HG03196 (cell line): ENCODE measurements around the gene PIEZO1.

ENCODE experiments used
- ATAC-seq: cut with Tn5 transposase; IDR thresholded peaks from one replicate; pipeline ENCODE4 v1.9.1; 2021; ENCODE audit not compliant: unreplicated experiment

Gene PIEZO1

GRCh38 chr16:88816736-88817535 lies 31.9 kb upstream of the PIEZO1 start:
- ATAC-seq = no peak

- ATAC-seq = no peak
Observed at GRCh38 chr16:88815901-88816589, 31.0 kb upstream of the PIEZO1 start.

DNA sequence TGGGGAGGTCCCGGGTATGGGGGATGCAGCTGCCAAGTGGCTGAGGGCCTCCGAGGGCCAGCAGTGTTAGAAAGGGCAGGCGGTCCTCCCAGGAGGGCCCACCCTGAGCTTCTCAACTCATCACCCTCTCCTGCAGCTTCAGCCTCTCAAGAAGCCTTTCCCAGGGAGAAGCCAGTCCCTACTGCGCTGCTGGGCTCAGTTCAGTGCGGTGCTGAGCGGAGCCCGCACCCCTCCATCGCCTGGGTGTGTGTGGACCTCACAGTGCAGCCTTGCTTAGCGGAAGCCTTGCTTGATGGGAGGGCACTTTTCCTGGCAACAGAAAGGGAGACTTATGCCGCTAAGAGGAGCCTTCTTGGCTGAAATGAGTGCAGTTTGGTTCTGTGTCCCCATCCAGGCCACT lies 30.2 kb upstream of the PIEZO1 start:
- no peak for ATAC-seq

GRCh38 chr16:88814144-88814502 lies 29.1 kb upstream of the PIEZO1 start:
- ATAC-seq = no peak

DNA sequence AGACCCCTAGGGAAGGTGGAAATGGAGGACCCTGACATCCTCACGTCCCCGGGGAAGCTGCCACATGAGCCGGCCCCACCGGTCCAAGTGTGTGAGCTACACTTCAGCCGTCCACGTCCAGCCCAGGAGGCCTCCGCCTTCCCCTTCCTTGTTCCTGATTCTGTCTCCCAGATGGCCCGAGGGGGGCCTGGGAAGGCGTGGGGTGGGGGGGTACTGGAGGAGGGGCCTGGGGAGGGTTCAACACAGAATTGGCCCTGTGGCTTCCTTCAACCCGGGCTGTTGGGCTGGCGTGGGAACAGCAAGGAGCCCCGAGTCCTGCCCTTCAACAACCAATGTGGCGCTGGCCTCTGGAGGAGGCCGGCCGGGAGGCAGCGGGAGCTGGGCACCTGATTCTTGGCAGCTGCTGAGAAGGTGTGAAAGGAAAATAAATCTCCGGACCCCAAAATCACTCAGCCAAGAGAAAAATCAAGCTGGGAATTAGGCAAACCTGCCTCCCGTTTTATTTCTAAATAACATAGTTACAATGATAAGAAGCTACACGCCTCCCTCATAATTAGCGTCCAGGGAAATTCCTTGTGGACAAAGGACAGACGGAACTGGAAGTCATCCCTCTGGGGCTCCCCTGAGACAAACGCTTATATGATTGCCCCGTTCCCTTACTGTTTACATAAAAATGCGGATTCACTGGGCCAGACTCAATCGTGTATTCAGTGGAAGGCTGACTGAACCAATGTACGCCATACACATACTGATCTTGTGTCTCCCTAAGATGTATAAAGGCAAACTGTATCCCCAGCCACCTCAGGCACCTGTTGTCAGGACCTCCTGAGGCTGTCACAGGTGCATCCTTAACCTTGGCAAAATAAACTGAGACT lies 28.5 kb upstream of the PIEZO1 start:
- no peak for ATAC-seq

DNA sequence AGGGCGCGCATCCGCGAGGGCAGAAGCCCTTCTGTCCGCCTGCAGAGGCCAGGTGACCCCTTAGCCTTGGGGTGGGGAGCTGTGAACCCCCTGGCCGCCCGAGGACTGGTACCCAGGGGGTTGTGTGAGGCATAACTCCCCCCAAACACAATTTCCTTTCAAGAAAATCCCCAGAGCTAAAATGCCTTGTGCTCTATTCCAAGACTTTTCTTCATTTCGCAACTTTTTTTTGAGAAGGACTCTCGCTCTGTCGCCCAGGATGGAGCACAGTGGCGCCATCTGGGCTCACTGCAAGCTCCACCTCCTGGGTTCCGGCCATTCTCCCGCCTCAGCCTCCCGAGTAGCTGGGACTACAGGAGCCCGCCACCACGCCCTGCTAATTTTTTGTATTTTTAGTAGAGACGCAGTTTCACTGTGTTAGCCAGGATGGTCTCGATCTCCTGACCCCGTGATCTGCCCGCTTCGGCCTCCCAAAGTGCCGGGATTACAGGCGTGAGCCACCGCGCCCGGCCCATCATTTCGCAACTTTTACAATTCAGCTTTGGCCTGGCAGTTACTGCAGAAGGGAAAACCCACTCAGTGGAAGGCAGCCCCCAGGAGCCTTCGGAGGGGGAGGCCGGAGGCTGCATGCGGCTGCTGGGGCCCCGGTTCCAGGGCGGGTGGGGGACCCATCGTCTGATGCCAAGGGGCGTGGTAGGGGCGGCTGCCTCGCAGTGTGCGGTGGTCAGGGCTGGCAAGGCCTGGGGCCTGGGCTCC lies 27.7 kb upstream of the PIEZO1 start:
- no peak for ATAC-seq

DNA sequence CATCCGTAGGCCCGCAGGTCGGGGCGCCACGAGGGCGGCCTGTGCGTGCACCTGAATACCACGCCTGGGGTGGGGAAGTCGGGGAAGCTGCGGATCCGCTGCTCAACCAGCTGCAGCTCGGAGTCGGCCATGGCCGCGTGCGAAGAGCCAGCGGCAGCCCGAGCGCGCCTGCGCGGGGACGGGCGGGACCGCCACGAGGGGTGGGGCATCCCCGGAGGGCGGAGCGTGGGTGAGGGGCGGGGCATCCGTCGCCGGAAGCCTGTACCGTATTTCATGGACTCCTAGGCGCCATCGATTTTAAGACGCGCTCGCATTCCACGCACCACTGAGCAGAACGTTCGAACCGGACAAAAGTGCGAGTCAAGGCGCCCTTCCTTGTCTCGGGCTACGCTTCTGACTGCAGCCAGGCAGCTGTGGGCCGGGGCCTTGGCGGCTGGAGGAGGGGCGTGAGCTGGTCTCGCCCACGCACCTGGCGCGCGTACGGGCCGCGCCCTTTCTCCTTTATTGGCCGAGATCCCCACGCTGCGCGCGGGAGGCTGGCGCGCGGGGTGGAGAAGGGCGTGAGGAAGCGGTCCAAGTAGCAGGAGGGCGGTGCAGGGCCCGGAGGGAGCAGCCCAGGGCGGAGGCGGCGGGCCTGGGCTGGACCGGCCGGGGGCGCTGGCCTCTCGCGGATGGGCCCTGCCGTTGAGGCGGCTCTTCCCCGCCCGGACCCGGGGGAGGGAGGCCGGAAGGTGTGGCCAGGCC lies 26.9 kb upstream of the PIEZO1 start, which contains the start of gene APRT:
Gene APRT, minus strand, starts transcription at position 160 of the 744 bp plus-strand sequence. Its CDS starts 29 bp downstream, at position 131.
- peak; percentile 48 for ATAC-seq

- ATAC-seq = peak; percentile 42
Observed at GRCh38 chr16:88810912-88811768, 26.1 kb upstream of the PIEZO1 start.

GRCh38 chr16:88810166-88810911 lies 25.3 kb upstream of the PIEZO1 start:
- ATAC-seq = no peak

GRCh38 chr16:88809676-88810165 lies 24.7 kb upstream of the PIEZO1 start:
- ATAC-seq = no peak

DNA sequence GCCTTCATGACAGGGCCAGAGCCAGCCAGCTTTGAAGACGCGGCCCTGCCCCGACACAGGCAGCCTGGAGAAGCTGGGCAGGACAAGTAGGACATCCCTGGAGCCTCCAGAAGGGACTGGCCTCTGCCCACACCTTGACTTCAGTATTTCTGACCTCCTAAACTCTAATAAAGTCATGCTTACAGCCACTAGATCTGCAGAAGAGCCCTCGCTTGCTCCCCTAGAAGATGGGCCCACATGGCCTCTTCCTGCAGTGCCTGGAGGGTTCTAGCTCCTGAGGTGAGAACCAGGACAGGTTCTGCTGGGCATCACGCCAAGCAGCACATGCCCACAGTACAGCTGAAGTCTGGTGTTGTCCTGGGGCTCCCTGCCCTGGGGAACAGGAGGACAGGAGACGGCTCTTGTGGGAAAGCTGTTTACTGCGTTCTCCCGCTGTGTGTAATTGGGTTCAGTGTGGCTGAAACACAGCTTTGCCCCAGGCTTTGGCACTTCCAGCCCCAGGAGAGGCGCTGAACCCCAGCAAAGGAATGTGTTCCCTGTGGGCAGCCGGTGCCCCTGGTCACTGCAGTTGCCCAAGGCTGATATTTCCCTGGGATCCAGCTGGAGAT lies 24.2 kb upstream of the PIEZO1 start:
- ATAC-seq = no peak

DNA sequence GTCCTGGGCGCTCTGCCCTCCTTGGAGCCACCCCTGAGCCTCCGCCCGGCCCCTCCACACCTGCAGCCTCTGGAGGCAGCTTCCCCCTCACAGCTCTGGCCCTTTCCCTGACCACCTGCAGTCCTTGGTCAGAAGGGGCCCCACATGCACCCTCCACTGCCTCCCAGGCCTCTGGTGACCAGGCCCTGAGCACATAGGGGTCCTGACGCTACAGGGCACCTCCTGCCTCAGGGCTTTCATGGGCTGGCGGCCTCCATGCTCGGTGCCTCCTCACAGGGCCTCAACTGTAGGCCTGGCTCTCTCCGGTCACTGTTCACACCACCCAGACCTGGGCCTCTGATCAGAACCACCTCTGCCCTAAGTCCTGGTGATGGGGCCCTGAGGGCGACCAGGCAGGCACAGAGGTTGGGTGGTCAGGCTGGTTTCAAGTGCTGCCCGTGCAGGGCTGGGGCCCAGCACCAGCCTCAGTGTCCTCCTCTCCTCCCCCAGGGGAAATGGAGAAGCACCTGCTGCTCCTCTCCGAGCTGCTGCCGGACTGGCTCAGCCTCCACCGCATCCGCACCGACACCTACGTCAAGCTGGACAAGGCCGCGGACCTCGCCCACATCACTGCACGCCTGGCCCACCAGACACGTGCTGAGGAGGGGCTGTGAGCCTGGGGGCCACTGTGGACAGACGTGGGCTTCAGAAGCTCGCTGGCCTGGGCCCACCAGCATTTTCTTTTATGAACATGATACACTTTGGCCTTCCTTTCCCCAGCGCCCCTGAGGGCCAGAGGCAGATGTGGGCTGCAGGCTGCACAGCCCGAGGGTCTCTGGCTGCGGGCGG lies 22.8 kb upstream of the PIEZO1 start:
- ATAC-seq = no peak

- ATAC-seq = no peak
Observed at GRCh38 chr16:88807142-88807625, 22.2 kb upstream of the PIEZO1 start.

- ATAC-seq = no peak
Observed at GRCh38 chr16:88806491-88807111, 21.6 kb upstream of the PIEZO1 start.

DNA sequence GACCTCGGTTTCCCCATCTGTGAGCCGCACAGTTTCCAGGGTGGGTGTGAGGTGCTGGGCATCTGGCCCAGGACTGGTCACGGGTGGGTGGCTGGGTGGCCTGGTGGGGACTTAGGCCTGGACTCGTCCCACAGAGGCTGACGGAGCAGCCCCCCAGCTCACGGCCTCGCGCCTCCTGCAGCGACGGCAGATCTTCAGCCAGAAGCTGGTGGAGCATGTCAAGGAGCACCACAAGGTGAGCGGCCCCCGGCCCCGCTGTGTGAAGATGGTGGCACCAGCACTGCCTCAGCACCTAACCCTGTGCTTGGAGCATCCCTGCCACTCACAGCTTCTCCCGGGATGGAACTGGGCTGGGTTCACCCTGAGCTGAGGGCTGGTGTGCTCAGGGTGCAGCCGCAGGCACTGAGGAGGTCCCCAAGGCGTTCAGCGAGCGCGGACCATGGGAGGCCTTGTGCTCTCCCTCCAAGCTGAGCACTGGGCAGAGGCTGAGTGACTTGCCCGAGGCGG lies 20.9 kb upstream of the PIEZO1 start:
- no peak for ATAC-seq

DNA sequence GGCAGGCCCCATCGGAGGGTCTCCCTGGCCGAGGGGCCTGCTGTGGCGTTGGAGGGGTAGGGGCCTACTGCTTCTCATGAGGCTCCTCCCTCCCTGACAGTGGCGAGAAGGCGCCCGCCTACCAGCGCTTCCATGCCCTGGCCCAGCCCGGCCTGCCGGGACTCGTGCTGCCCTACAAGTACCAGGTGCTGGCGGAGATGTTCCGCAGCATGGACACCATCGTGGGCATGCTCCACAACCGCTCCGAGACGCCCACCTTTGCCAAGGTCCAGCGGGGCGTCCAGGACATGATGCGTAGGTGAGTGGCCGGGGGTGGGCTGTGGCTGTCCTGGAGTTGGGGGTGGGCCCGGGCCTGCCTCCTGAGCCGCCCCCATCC lies 20.3 kb upstream of the PIEZO1 start:
- no peak for ATAC-seq
